HG02885 (cell line): ENCODE data around the gene TFF2.

Experiments
- ATAC-seq: cut with Tn5 transposase; IDR thresholded peaks from one replicate; pipeline ENCODE4 v1.9.1; 2021; ENCODE audit warnings: mild to moderate bottlenecking; ENCODE audit not compliant: unreplicated experiment, poor library complexity

TFF2 gene

DNA sequence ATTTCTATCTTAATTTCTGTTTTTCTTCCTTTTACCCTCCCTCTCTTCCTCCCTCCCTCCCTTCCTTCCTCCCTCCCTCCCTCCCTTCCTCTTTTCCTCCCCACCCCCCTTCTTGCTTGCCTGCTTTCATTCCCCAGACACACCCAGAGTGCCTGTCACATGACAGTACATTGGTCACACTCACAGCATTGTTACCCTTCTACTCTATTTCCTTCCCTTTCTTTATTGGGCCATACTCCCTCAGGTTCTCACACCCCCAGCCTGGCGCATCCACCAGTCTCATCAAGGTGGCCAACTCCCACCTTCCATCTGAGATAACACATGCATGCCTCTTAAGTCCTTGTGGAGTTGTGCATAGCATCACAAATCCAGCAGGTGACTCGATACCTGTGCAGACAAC lies 34.2 kb upstream of the TFF2 start:
- ATAC-seq, result no peak

DNA sequence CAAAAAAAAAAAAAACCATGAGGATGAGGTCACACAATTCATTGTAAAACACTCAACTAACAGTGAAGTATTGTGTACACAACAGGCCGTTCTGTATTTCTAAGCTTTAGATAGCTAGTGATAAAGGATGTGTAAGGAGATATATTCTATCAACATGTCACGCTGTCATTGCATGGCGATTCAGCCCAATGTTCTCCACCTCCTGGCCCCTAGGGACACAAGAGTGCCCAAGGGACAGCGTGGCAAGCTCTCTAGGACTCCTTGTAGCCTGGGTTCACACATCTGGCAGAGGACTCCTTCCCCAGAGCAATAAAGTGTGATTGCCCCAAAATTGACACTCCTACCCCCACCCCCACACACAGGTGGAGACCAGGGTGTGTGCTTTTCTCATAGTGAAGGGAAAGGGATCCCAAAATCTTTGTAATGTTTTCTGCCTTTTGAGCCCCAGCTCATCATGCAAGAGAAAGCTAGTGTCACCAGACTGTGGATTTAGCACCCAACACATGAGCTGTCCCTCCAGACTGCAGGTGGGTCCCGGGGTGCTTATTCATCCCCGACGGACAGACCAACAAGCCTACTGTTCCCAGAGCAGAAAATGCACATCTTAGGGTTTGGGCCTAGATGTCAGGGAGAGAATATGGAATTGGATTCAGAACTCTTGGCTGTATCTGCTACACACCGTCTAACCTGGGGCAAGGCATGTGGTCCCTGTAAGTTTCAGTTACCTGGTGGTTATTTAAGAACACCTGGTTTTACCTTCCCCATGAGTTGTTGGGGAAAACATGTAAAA lies 33.6 kb upstream of the TFF2 start:
- no peak for ATAC-seq

DNA sequence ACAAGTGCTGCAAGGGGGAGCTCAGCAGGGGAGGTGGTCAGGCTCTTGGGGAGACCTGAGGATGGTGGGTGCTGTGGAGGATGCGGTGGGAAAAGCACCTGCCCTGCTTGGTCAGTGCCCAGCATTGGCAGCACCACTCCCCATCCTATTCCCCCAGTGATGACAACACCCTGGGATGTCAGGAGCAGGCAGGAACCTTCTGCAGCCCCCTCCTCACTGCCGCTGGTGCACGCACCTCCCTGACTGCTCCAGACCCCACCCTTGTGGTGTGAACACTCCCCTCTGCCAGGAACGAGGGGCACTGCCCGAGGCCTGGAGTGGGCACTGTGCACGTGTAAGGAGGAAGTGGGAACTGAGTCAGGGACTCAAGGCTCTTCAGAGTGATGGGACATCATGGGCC lies 32.5 kb upstream of the TFF2 start:
- ATAC-seq, result no peak

GRCh38 chr21:42382915-42383314 lies 32.1 kb upstream of the TFF2 start:
- no peak for ATAC-seq

DNA sequence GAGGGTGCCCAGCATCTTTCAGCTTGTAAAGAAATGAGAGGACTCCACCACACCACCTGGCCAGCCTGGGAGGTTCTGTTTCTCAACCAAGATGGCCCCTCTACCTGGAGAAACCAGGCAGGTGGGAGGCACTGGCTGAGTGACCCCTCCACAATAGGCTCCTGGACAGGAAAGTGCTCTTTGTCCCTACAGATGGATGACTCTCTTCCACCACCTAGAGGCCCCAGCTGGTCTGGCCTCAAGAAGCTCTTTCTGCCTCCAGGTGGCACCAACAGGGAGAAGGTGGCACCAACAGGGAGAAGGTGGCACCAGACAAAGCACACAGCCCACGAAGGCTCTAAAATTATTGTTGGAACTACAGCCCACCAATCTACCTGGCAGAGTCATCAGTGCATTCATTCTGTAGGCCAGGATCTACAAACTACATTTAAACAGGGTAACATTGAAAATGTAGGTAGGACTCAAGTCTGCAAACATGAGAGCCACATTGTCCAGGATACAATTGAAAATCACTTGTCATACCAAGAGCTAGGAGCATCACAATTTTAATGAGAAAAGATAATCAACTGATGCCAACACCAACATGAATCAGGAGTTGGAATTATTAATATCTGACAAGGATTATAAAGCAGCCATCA lies 30.7 kb upstream of the TFF2 start:
- ATAC-seq, result no peak

DNA sequence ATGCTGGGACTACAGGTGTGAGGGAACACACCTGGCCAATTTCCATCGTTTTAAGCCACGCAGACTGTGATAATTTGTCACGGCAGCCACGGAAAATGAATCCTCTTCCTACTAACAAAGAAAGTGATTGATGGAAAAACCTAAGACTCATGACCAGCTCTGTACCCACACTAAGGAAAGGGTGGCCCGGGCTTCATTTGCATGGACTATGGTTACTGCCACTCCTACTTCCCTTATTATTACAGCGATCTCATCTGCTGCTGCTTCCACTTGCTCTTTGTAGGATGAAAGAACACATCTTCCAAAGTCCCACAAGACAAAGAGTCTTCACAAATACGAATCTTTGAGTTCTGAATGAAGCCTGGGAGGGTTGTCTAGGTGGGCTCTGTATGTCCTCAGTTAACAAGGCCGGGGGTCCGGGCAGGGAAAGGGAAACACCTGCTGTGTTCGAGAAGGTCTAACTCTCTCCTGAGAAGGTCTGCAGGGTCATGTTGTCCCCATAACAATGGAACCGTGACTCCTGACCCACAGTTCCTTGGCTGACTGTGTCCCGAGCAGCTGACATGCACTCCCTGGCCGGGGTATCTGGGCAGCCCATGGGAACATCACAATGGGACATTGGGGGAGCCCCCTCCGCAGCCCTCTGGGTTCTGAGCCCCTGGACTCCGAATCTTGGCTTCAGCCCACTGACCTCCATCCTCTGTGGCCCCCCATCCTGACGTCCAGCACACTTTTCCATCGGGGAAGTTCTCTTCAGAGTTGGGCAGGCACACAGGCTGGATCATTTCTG lies 28.8 kb upstream of the TFF2 start:
- ATAC-seq, result no peak

- no peak for ATAC-seq
Measured at GRCh38 chr21:42378418-42378817, 27.6 kb upstream of the TFF2 start.

- no peak for ATAC-seq
Measured at GRCh38 chr21:42377951-42378340, 27.2 kb upstream of the TFF2 start.

DNA sequence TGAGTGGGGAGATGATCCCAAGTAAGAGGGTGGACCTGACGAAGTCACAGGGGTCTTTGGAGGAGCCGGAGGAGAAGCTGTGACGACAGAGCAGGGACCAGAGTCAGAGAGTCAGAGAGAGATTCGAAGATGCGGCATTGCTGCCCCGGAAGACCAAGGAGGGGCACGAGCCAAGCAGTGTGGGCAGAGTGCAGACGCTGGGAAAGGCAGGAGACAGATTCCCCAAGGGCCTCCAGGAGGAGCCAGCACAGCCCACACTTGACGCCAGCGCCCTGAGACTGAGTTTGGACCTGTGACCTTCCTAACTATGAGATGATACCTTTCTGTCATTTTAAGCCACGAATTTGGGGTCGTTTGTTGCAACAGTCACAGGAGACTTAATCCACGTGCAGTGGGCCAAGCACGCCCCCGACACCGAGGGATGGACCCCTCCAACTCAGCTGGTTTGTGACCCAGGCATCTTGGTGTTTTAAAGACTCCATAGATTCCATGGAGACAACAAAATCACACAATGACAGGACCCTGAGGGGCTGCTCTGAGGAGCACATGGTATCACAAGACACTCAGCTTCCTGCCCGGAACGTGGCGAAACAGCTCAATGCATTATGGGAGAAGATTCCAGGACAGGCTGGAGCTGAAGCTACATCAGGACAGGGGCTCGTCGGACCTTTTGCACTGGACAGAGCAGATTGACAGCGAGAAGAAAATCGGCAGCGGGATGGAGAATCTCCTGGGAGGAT lies 26.6 kb upstream of the TFF2 start:
- ATAC-seq, result no peak

- no peak for ATAC-seq
Measured at GRCh38 chr21:42376338-42376982, 25.7 kb upstream of the TFF2 start.

- no peak for ATAC-seq
Measured at GRCh38 chr21:42375966-42376337, 25.2 kb upstream of the TFF2 start.

GRCh38 chr21:42375506-42375905 lies 24.7 kb upstream of the TFF2 start:
- ATAC-seq, result no peak

GRCh38 chr21:42374864-42375499 lies 24.2 kb upstream of the TFF2 start:
- no peak for ATAC-seq

GRCh38 chr21:42374457-42374856 lies 23.7 kb upstream of the TFF2 start:
- ATAC-seq, result no peak

DNA sequence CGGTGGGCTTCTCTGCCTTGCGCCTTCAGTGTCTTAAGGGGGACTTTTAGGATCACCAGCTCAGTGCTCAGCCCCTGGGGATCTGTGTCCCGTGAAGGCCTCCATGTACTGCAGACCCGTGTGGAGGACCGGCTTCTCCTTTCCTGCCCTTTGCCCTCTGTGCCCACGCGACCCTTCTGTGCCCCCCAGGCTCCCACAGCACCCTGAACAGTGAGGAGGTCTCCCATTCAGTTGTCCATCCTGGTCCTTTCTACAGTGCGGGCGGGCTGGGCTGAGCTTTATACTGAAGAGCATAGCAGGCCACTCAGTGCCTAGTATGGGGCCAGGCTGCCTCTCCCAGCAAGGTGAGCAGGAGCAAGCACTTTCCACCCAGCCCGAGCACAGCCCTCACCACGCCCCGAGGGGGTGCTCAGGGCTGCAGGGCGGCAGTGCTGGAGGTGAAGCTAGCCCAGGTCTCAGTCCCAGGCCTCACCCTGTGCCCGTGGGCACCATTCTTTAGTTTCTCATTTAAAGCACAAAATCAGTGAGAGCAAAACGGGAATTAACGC lies 23.2 kb upstream of the TFF2 start:
- ATAC-seq, result no peak

- ATAC-seq, result no peak
Measured at GRCh38 chr21:42373196-42373907, 22.6 kb upstream of the TFF2 start.

DNA sequence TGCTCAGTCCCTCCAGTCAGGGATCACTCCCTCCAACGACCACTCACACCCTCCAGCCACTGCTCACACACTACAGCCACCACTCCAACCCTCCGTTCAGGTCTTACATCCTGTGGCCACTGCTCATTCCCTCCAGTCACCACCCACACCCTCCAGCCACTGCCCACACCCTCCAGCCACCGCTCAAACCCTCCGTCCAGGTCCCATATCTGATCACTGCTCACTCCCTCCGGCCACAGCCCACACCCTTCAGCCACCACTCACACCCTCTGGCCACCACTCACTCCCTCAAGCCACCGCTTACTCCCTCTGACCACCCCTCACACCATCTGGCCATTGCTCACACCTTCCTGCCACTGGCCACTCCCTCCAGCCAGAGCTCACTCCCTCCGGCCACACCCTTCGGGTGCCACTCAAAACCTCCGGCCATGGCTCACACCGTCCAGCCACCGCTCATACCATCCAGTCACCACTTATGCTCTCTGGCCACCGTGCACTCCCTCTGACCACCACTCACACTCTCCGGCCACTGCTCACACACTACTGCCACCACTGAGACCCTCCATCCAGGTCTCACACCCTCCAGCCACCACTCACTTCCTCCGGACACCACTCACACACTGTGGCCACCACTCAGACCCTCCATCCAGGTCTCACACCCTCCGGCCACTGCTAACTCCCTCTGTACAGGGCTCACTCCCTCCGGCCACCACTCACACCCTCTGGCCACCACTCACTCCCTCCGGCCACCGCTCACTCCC lies 20.3 kb upstream of the TFF2 start:
- ATAC-seq, result no peak

DNA sequence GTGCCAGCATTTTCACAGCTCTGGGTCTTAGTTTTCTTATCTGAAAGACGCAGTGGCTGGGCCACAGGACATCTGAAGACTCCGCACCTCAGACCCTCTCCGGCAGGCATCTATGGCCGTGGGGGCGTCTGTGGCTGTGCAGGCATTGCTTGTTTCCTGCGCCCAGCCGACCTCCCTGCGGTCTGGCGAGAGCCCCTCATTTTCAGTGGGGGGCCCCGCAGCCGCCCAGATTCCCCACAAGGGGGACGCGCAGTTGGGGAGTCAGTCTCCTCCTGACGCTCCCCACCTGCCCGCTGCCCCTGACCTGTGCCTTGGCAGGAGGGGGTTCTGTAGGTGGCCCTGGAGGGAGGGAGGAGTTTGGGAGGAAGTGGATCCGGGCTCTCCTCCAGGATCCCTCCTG lies 19.0 kb upstream of the TFF2 start:
- ATAC-seq, result no peak
